Subcutaneous abdominal adipose tissue (tissue), 5 donors: ENCODE data around the gene CEP164.

ENCODE experiments used
- H3K27ac ChIP-seq: one replicate; pipeline ENCODE4 v1.7.0; 2013; ENCODE audit warnings: low read depth, mild to moderate bottlenecking, inconsistent platforms, low read length, moderate library complexity
- H3K27me3 ChIP-seq, 5 donors: one replicate each; pipeline ENCODE4 v1.7.0; 2013; ENCODE audit warnings: low read length in 5 of 5, inconsistent platforms in 1 of 5; ENCODE audit not compliant: control insufficient read depth in 5 of 5, insufficient read depth in 4 of 5
- H3K36me3 ChIP-seq, 5 donors: one replicate each; pipeline ENCODE4 v1.7.0; 2013; ENCODE audit warnings: low read length in 5 of 5; ENCODE audit not compliant: control insufficient read depth in 5 of 5, insufficient read depth in 5 of 5
- H3K4me1 ChIP-seq, 5 donors: one replicate each; pipeline ENCODE4 v1.7.0; 2013; ENCODE audit warnings: low read length in 5 of 5, mild to moderate bottlenecking in 3 of 5, moderate library complexity in 1 of 5; ENCODE audit not compliant: control insufficient read depth in 5 of 5, insufficient read depth in 5 of 5
- H3K4me3 ChIP-seq, 5 donors: one replicate each; pipeline ENCODE4 v1.7.0; 2013; ENCODE audit warnings: low read length in 5 of 5, low read depth in 1 of 5
- H3K9ac ChIP-seq, 5 donors: one replicate each; pipeline ENCODE4 v1.7.0; 2013; ENCODE audit warnings: low read length in 5 of 5, mild to moderate bottlenecking in 4 of 5, moderate library complexity in 3 of 5
- H3K9me3 ChIP-seq, 5 donors: one replicate each; pipeline ENCODE4 v1.7.0; 2013; ENCODE audit warnings: low read length in 5 of 5; ENCODE audit not compliant: control insufficient read depth in 5 of 5
- donor health status: healthy.
- donor health status: healthy.
- donor health status: healthy.
- donor health status: healthy.
- donor health status: healthy.

CEP164 gene

DNA sequence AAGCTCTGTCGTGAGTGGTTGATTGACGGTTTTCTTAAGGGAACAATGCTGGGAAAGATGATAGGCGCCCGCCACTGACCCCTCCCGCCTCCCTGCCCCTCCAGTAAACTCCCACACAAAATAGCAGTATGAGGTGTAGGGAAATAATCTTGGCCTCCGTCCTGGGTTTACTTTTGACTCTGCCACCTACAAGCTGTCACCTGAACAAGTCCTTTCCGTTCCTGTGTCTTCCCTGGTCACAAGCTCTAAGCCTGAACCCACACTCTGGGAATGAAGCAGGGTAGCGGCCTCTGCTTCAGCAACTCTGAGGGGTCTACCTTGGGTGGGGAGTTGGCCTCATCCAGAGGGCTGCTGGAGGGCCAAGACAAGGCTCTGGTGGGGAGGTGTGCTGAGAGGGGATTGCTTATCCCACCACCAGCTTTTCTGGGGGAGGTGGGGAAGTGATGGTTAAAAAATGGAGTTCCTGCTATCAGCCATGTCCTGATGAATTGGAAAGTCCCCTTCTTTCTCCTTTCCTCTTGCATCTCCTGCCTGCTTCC lies 87.8 kb downstream of the CEP164 start:
- Histone ChIP-seq H3K9me3 (no peaks in the 10 kb centered on the region), H3K4me1 (no peaks in the 10 kb centered on the region), H3K4me3 (no peak overlapping the region), H3K9ac (no peak overlapping the region), H3K27ac (no peak overlapping the region), H3K27me3 (peaks cover 3 to 12% (median 8%) of the 10 kb centered on the region in 5 donors), H3K36me3 (peaks cover 4 to 32% (median 17%) of the 10 kb centered on the region in 5 donors)

DNA sequence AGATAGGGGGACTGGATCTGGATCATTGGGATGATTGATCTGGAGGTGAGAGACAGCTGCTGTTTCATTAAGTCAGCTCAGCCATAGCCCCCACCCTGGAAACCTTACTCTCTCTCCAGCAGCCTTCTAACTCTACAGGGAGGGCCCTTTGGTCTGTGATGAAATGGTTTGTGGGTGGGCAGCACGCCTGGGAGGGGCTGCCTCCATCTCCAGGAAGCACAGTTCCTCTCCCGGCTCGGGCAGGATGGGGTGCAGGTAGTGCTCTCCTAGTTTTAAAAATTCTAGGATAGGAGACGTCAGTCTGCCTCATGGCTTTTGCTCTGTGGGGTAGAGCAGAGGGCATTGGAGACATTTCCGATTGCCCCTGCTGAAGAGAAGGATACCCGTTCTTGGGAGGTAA lies 89.7 kb downstream of the CEP164 start:
- peaks cover under 1 to 16% (median 4%) of the 10 kb centered on the region in 5 donors for H3K36me3 ChIP-seq
- no peaks in the 10 kb centered on the region for H3K9me3 ChIP-seq
- no peak overlapping the region for H3K27ac ChIP-seq
- H3K9ac ChIP-seq = no peak overlapping the region
- no peaks in the 10 kb centered on the region for H3K4me1 ChIP-seq
- H3K4me3 ChIP-seq = no peak overlapping the region
- peaks cover 3 to 12% (median 8%) of the 10 kb centered on the region in 5 donors for H3K27me3 ChIP-seq

DNA sequence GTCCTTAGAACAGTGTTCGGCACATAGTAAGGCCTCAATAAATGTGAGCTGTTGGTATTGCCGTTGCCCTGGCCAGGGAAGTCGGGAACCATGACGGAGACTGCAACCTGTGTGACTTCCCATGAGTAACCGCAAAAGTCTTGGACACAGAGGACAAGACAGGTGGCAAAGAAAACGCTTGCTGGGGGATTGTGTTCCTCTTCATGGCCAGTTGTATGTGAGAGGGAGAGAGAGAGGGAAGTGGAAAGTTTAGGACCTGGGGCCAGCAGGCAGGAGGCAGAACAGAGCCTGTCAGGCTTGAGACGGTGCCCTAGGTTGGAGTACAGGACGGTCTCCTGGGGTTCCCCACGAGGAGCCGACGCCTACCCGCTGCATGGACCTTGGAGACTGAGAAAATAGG lies 90.2 kb downstream of the CEP164 start:
- Histone ChIP-seq H3K27me3 (peaks cover 3 to 12% (median 8%) of the 10 kb centered on the region in 5 donors), H3K36me3 (peaks cover 0 to 11% (median 0%) of the 10 kb centered on the region in 5 donors), H3K9me3 (no peaks in the 10 kb centered on the region), H3K27ac (no peak overlapping the region), H3K9ac (no peak overlapping the region), H3K4me1 (no peaks in the 10 kb centered on the region), H3K4me3 (no peak overlapping the region)

DNA sequence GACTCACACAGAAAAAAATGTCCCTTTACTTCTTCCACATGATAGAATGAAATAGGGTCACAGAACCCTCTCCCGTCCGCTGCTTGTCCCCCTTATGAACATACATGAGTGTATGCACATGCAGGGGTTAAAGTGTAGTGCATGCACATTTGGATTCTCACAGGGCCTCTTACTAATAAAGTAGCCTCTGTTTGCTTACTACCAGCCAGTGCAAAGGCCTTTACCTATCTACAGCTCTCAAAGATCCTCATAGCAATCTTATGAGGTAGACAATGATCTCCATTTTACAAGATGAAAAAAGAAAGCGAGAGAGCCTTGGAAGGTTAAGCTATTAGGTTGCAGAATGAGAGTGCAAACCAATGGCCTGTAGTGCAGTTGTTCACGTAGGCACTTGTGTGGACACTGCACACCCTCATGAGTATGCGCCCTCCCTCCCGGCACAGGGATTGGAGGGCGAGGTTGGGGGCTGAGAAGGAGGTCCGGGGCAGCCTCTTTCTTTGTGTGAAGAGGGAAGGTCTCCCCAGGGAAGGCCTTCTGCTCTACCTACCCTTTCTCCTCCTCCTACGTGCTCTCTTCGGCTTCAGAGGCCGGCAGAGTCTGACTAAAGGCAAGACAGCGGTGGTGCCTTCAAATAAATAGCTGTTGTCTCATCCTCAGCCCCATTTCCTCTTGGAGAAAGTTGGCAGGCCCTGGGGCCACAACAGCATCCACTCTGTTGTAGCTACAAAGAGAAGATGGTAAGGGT lies 91.3 kb downstream of the CEP164 start:
- H3K36me3 ChIP-seq = peaks cover 0 to under 1% (median 0%) of the 10 kb centered on the region in 5 donors
- H3K9me3 ChIP-seq = no peaks in the 10 kb centered on the region
- H3K27ac ChIP-seq = no peak overlapping the region
- peaks cover 4 to 12% (median 8%) of the 10 kb centered on the region in 5 donors for H3K27me3 ChIP-seq
- no peak overlapping the region for H3K4me3 ChIP-seq
- no peaks in the 10 kb centered on the region for H3K4me1 ChIP-seq
- no peak overlapping the region for H3K9ac ChIP-seq

DNA sequence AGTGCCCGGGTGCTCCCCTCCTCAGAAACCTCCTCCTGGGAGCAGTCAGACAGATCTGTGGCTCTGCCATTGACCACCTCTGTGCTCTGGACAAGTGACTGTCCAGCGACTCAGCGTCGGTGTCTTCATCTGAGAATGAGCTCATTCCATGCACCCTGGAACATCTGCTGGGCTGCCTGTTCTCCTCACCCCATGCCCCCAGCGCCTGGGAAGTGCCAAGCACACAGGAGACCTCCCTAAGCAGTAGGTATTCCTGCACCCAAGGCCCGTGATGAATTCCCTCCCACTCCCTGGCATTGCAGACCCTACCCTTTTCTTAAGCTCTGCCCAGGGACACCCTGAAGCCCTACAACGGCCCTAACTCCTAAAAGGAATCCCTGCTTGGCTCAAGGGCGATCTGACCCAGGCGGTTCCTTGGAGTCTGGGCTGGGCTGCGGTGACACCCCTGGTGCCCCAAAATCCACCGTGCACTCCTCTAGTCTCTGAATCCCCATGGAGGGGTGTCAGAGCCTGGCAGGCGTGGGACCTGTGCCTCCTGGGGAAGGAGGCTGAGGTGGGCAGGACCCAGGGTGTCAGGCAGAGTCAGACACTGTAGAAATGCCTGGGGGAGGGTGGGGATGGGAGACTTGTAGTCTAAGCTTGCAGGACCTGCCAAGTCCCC lies 92.0 kb downstream of the CEP164 start:
- H3K9ac ChIP-seq = no peak overlapping the region
- no peaks in the 10 kb centered on the region for H3K4me1 ChIP-seq
- no peak overlapping the region for H3K4me3 ChIP-seq
- H3K27me3 ChIP-seq = peaks cover 4 to 12% (median 8%) of the 10 kb centered on the region in 5 donors
- H3K36me3 ChIP-seq = no peaks in the 10 kb centered on the region
- H3K27ac ChIP-seq = no peak overlapping the region
- no peaks in the 10 kb centered on the region for H3K9me3 ChIP-seq

DNA sequence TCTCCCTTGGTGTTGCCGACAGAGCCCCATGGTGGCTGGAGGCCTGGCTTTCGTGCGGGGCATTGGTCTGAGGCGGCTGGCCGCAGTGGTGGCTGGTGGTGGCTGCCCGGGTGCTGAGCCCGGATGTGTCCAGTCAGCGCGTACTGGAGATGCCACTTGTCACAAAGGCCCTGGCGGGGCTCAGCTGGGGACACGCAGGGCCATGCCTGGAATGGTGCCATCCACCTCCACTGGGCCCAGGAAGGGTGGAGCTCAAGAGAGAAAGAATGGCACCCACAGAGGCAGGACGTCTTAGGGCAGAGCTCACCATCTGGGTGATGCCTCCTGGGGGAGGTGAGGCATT lies 92.5 kb downstream of the CEP164 start:
- no peak overlapping the region for H3K4me3 ChIP-seq
- no peaks in the 10 kb centered on the region for H3K36me3 ChIP-seq
- H3K9ac ChIP-seq = no peak overlapping the region
- H3K27ac ChIP-seq = no peak overlapping the region
- H3K4me1 ChIP-seq = no peaks in the 10 kb centered on the region
- H3K27me3 ChIP-seq = peaks cover 4 to 12% (median 8%) of the 10 kb centered on the region in 5 donors
- no peaks in the 10 kb centered on the region for H3K9me3 ChIP-seq

DNA sequence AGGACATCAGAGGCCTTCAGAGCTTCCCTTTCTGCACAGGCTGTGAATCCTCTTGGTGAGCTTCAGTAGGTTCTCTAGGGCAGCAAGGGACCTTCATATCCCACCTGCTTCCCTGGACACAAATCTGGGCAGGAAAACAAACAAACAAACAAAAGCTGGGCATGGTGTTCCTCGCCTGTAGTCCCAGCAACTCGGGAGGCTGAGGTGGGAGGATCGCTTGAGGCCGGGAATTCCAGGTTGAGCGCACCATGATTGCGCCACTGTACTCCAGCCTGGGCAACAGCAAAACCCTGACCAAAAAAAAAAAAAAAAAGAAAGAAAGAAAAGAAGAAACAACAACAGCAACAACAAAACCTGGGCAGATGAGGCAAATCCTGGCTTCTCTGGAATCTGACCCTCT lies 92.9 kb downstream of the CEP164 start:
- Histone ChIP-seq H3K4me3 (no peak overlapping the region), H3K27me3 (peaks cover 4 to 12% (median 8%) of the 10 kb centered on the region in 5 donors), H3K27ac (no peak overlapping the region), H3K4me1 (no peaks in the 10 kb centered on the region), H3K9ac (no peak overlapping the region), H3K36me3 (no peaks in the 10 kb centered on the region), H3K9me3 (no peaks in the 10 kb centered on the region)

DNA sequence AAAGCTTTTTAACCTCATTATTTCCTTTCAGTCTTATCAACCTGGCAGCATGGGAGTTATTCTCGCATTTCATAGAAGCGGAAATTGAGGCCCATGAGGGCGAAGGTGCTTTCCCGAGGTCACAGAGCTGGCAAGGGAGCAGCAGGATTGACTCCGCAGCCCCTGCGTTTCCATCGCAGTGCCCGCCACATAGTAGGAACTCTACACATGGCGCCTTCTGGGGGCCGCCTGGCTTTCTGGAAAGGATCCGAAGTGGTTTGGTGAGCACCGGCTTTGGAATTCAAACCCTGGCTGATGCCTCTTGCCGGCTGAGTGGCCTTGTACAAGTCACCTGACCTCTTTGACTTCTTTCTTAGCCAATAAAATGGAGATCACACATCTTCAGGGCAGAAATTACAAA lies 93.4 kb downstream of the CEP164 start:
- Histone ChIP-seq H3K36me3 (no peaks in the 10 kb centered on the region), H3K4me3 (no peak overlapping the region), H3K4me1 (peaks cover 0 to under 1% (median 0%) of the 10 kb centered on the region in 5 donors), H3K27me3 (peaks cover 4 to 12% (median 8%) of the 10 kb centered on the region in 5 donors), H3K27ac (no peak overlapping the region), H3K9me3 (no peaks in the 10 kb centered on the region), H3K9ac (no peak overlapping the region)

DNA sequence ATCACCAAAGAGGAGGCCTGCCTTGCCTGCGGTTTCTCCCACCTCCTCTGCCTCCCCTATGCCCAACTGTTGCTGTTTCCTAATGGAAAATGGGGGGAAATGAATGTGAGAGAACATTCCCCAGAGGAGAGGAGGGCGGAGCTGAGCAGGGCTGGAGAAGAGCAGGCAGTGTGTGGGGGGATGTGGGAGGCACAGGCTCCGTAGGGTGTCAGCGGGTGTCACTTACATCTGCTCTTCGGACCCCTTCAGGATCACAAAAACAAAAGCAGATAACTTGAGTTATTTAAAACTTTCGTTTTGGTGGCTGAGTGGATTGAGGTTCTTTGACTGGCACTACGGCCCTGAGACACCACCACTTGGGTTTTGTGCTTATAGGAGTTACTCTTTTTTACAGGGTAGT lies 93.8 kb downstream of the CEP164 start:
- Histone ChIP-seq H3K9ac (no peak overlapping the region), H3K27me3 (peaks cover 5 to 12% (median 7%) of the 10 kb centered on the region in 5 donors), H3K4me3 (no peak overlapping the region), H3K36me3 (no peaks in the 10 kb centered on the region), H3K27ac (no peak overlapping the region), H3K4me1 (peaks cover 0 to 5% (median 2%) of the 10 kb centered on the region in 5 donors), H3K9me3 (no peaks in the 10 kb centered on the region)

DNA sequence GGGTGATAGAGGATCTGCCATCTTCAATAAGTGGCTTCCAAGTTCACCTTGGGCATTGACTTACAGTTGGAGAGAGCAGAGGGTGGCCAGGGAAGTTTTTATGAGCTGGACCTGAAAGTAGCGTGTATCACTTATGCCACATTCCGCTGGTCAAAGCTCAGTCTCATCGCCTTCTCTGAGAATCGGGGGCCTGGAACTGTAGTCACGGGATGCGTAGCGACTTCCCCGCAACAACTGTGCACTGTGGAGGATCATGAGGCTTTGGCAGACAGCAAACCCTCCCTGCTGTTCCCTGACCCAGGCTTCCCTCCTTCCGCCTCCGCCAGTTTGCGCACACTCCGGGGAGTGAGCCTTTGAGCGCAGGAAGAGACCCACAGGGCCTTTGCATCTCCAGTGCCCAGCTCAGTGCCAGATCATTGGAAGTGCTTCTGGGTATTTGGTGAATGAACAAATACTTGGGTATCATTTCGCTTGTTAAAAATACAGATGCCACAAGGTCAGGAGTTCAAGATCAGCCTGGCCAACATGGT lies 95.5 kb downstream of the CEP164 start:
- H3K4me1 ChIP-seq = peaks cover 0 to 5% (median 3%) of the 10 kb centered on the region in 5 donors
- H3K9me3 ChIP-seq = no peaks in the 10 kb centered on the region
- no peak overlapping the region for H3K27ac ChIP-seq
- no peaks in the 10 kb centered on the region for H3K36me3 ChIP-seq
- H3K9ac ChIP-seq = no peak overlapping the region
- H3K27me3 ChIP-seq = peaks cover 0 to 10% (median 3%) of the 10 kb centered on the region in 5 donors
- H3K4me3 ChIP-seq = no peak overlapping the region
